Brain microvascular endothelial cell (primary cell): ENCODE results near the gene YOD1.

Experiments
- DNase-seq: peaks from one replicate; pipeline ENCODE4 v3.0.0-alpha.2; 2020
- H3K27ac ChIP-seq: fragments of 250-450 bp; sonication (Bioruptor Pico); 2 replicates; pipeline ENCODE4 v1.5.1; 2020; ENCODE audit warnings: mild to moderate bottlenecking, moderate library complexity
- H3K27me3 ChIP-seq: fragments of 250-450 bp; sonication (Bioruptor Pico); replicated peaks from 2 replicates; pipeline ENCODE4 v1.5.1; 2020; ENCODE audit warnings: mild to moderate bottlenecking
- H3K36me3 ChIP-seq: fragments of 250-450 bp; sonication (Bioruptor Pico); replicated peaks from 2 replicates; pipeline ENCODE4 v1.5.1; 2020; ENCODE audit warnings: mild to moderate bottlenecking
- H3K4me3 ChIP-seq: 2 replicates; pipeline ENCODE4 v1.5.1; 2011; ENCODE audit warnings: low read depth, mild to moderate bottlenecking, control low read depth, low read length, moderate library complexity
- in situ Hi-C: cut with HindIII; loops from 2 replicates; pipeline ENCODE4 v1.10.0; 2017; ENCODE audit warnings: low sequenced_read_pairs, low pct_ligation_motif_present
- TF ChIP-seq, protein P1 (sequence below): IDR thresholded peaks from 2 replicates; pipeline ENCODE4 v1.5.1; 2011; ENCODE audit warnings: low read depth, mild to moderate bottlenecking, moderate library complexity, low read length, control low read depth, inconsistent platforms; ENCODE audit errors: missing control alignments

YOD1 gene

GRCh38 chr1:207051191-207051943, at the start of gene YOD1:
YOD1 (minus strand) TSS chr1:207051208; CDS start chr1:207051030, 178 bp downstream.
- in situ Hi-C loops = no loop called here
- Histone ChIP-seq H3K27ac (peak within 1 kb of the TSS; percentile 92), H3K36me3 (peaks cover 20% of the 10 kb centered on the region), H3K27me3 (no peaks in the 10 kb centered on the region), H3K4me3 (peak within 1 kb of the TSS; percentile 92)
- DNase-seq = peak; percentile 49
- TF ChIP-seq, protein P1, sequence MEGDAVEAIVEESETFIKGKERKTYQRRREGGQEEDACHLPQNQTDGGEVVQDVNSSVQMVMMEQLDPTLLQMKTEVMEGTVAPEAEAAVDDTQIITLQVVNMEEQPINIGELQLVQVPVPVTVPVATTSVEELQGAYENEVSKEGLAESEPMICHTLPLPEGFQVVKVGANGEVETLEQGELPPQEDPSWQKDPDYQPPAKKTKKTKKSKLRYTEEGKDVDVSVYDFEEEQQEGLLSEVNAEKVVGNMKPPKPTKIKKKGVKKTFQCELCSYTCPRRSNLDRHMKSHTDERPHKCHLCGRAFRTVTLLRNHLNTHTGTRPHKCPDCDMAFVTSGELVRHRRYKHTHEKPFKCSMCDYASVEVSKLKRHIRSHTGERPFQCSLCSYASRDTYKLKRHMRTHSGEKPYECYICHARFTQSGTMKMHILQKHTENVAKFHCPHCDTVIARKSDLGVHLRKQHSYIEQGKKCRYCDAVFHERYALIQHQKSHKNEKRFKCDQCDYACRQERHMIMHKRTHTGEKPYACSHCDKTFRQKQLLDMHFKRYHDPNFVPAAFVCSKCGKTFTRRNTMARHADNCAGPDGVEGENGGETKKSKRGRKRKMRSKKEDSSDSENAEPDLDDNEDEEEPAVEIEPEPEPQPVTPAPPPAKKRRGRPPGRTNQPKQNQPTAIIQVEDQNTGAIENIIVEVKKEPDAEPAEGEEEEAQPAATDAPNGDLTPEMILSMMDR = no peak

DNA sequence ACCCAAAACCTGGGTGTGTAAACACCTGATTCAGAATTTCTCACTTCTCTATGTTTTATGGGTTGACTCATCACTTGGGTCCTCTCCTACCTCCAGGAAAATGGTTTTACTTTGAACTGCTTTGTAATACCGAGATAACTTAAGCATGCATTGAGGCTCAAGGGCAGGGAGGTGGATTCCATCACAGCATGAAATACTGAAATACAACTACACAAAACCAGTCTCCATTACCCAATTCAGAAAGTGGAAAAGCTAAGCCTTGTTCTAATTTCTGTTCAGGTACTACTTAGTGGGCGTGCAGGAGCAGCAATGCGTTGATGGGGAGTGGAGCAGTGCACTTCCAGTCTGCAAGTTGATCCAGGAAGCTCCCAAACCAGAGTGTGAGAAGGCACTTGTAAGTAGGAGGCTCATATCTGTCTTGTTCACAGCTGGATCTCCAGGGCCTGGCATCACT, 46.9 kb upstream of the YOD1 start:
- H3K27ac ChIP-seq = no peak overlapping the region
- TF ChIP-seq, protein P1 = no peak
- no peak for DNase-seq
- in situ Hi-C loops = loop anchor here (25.0 kb wide), 1 partner anchor 314 kb away; no protein-coding TSS in a partner anchor
- no peak overlapping the region for H3K4me3 ChIP-seq
- no peaks in the 10 kb centered on the region for H3K36me3 ChIP-seq
- H3K27me3 ChIP-seq = no peaks in the 10 kb centered on the region

DNA sequence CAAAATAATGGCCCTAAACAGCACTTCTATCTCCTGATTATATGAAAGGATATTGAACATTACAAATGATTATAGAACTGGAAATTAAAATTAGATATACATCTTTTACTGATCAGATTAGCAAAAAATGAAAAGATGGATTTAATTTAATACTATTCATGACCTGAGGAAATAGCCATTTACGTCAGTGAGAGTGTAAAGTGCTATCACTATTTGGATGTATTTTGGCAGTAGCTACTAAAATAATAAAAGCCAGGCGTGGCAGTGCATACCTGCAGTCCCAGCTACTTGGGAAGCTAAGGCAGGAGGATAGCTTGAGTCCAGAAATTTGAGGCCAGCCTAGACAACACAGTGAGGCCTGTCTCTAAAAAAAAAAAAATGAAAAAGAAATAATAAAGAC, 42.9 kb upstream of the YOD1 start:
- H3K36me3 ChIP-seq = no peaks in the 10 kb centered on the region
- DNase-seq = no peak
- H3K27ac ChIP-seq = no peak overlapping the region
- TF ChIP-seq, protein P1 = no peak
- H3K27me3 ChIP-seq = no peaks in the 10 kb centered on the region
- in situ Hi-C loops = loop anchor here (25.0 kb wide), 1 partner anchor 318 kb away; no protein-coding TSS in a partner anchor
- no peak overlapping the region for H3K4me3 ChIP-seq

DNA sequence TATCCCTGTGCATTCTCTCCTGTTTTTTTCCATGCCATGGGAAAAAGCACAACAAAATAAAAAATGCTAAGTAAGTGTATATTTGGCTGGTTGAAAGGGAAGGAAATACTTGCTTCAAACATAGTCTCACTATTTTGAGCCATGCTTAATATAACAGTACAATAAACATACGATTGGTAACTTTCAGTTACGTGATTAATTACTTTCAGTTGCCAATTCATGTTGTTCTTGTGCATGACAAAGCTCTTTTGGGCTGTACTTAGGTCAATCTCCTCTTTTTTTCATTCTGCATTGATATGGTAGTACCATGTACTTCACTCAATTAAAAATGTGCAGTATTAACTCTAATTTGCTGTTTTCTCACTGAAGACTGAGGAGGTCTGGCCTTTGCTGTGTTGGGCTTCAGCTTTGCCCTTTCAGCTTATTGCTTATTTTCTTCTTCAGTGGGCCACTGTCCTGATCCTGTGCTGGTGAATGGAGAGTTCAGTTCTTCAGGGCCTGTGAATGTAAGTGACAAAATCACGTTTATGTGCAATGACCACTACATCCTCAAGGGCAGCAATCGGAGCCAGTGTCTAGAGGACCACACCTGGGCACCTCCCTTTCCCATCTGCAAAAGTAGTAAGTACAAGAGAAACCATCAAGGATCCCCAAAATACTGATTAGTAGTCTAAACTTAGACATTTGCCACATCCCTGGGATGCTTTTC, 40.3 kb upstream of the YOD1 start:
- Histone ChIP-seq H3K36me3 (no peaks in the 10 kb centered on the region), H3K27me3 (no peaks in the 10 kb centered on the region), H3K4me3 (no peak overlapping the region), H3K27ac (no peak overlapping the region)
- TF ChIP-seq, protein P1 = no peak
- no peak for DNase-seq
- in situ Hi-C loops = loop anchor here (25.0 kb wide), 1 partner anchor 321 kb away; no protein-coding TSS in a partner anchor

DNA sequence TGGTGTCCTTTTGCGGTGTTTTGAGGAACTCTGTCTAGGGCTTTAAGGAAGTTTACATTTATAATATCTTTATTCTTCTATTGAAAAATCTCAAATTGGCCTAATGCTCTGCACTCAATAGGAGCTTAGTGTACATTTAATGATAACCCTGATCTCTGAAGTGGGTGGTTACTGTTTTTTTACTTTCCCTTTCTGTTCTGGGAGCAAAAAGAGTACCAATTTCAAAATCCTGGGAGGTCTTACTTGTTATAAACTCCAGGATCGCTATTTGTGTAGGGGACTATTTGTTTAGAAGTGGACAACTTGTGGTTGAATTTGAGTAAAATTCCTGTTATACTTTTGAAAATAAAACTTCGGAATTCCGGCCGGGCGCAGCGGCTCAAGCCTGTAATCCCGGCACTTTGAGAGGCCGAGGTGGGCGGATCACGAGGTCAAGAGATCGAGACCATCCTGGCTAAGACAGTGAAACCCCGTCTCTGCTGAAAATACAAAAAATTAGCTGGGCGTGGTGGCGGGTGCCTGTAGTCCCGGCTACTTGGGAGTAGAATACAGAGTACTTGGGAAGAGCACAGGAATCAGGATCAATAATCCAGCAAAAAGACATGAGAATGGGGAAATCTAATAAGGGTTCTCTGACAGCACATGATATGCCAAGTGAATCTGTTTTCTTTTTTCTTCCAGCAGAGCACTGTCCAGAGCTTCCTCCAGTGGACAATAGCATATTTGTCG, 38.8 kb upstream of the YOD1 start:
- in situ Hi-C loops = loop anchor here (25.0 kb wide), 1 partner anchor 323 kb away; no protein-coding TSS in a partner anchor
- TF ChIP-seq, protein P1 = no peak
- H3K27ac ChIP-seq = no peak overlapping the region
- no peak for DNase-seq
- H3K36me3 ChIP-seq = no peaks in the 10 kb centered on the region
- no peaks in the 10 kb centered on the region for H3K27me3 ChIP-seq
- H3K4me3 ChIP-seq = no peak overlapping the region
